Measurements from ENCODE around the gene NTM.

Gene NTM

DNA sequence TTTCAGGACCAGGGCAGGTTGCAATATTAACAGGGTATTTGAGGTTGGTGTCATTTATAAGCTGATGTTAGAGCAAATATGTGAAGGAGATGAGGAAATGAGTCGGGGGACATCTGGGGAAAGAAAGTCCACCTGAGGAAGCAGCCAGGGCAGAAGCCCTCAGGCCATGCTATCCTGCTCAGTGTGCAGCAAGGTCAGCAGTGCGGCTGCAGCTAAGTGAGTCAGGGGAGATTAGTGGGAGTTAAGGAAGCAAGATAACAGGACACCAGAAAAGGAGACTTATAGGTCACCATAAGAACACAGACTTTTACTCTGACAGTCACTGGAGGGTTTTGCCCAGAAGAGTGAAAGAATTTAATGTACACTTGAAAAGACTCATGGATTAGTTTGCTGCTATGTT is 468.9 kb downstream of the NTM start:
- DNase-seq = no peak

DNA sequence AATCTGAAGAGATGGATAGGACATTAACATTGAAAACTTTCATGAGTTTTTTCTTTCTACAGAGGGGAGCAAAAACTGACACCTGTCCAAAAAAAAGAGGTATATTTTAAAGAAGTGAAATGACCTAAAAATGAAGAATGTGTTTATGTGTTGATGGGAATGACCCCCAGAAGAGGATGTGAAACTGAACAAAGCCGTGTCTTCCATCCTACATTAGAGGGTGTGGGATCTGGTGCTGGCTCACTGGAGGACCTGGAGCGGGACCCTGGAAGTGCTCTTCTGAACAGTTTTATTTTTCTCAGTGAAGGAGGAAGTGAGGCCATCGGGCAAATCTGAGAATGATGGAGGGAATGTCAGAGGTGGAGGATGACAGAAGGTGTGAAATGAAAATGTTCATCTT is 470.1 kb downstream of the NTM start:
- DNase-seq = no peak

DNA sequence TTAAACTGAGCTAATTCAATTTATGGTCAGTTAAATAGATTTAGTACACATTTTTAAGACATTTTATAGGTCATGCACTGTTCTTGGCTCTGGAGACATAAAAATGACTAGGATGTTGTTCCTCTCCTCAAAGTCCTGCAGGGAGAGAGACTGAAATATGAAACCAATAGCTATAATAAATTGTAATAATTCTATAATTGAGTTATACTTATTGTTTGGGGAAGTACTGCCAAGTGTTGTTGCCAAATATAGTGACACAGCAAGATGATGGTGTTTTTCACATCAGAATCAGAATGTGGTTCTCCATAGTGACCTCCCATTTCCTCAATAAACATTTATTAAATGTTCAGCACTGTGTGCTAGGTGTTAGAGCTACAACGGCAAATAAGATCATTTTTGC is 470.6 kb downstream of the NTM start:
- no peak for DNase-seq

DNA sequence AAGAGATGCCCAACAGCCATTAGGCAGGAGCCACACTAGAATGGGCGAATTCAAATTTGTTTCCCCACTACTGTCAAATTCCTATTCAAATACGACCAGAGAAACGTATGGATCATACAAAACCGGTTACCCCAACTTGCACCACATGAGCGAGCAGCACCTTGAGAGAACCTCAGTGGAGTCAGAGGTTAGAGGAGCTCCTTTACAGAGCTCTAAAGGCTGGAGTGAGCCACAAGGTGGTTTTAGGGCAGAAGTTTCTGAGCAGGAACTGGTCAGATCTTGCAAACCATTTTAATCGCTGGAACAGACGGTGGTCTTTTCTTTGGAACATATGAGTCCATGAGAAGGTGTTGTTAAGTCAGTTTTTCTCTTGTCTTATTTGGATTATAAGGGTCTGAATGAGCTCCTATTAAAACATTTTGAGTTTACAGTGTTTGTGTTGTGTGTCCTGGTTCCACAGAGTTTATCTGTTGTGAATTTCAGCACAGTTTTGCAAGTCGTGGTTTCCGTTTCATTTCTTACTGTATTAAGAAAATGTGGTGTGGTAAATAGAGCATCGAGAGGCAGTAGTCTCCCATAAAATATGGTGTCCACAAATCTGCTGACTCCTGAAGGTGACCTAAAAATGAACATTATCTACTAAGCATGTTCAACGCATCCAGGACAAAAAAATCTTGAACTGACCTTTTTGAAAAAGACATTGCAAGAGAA is 471.7 kb downstream of the NTM start:
- no peak for DNase-seq

DNA sequence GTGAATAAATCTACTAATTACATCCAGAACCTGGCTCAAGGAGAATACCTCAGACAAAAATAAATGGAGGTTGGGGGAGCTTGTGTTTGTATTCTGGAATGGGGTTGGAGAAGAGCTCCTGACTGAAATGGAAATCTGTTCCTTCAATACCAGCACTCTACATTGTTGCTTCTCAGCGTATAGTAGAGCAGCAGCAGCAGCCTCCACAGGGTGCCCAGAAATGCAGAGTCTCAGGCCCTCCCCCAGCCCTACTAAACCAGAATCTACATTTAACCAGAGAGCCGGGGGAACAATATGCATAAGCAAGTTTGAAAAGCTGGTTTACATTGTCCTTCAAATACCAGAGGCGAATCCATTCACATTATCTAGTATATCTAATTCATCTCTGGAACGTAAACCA is 474.8 kb downstream of the NTM start:
- DNase-seq = no peak

DNA sequence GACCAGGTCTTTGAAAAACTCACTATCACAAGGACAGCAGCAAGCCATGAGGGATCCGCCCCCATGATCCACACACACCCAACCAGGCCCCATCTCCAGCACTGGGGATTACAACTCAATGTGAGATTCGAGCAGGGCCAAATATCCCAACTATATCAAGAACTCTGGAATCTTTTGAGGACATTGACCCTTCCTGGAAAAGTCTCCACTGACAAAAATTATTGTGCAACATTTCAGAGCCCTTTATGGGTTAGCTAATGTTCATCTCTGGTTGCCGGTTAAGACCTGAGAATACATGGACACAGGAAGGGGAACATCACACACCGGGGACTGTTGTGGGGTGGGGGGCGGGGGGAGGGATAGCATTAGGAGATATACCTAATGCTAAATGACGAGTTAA is 479.1 kb downstream of the NTM start:
- no peak for DNase-seq

DNA sequence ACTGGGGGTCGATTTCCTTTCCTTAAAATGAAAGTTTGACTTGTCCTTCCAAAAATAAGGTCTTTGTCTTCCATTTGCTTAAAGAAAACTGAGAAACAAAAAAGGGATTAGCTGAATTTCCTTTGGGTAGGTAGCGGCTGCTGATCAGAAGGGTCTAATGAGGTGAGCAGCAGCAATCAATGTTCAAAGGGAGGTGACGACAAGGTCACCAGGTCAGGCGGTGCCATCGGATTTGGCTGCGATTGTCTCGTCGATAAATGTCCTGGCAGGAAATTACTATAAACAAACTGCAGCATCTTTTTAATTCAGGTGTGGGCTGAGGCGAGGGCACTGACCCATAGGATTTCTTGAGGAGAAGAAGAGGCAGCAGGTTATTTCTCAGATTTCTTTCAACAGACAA is 480.1 kb downstream of the NTM start:
- DNase-seq = no peak

DNA sequence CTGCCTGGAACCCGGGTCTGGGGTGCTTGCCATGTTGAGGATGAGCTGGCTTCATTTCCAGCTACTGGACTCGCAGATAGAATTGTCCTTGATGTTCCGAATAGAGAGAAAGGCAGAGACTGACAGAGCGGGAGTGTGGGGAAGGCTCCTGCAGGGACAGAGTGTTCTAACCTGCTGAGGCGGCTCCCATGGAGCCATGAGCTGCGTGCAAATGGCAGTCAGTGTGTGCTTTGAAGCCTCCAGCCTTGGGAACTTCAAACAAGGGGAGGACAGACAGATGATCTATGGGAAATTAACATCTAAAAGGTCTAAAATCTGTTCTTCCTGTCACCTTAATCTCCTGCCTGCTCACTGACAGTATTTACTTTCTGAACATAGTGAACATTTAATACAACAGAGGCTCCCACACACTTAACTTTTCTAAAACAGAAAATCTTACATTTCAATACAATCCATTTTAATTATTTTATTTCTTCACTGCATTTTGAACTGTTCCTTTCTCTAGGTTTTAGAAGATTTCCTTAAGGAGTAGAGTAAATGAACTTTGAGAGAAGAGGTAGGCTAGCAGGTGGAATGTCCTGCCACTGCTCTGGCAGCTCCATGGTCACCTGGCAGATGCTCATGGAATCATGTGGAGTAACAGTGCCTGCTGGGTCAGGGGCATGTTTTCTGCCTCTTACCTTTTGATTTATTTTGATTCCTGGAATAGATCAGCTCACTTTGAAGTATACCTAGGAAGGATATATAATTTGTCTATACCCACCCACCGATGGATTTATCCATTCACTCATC is 481.7 kb downstream of the NTM start:
- DNase-seq = no peak

DNA sequence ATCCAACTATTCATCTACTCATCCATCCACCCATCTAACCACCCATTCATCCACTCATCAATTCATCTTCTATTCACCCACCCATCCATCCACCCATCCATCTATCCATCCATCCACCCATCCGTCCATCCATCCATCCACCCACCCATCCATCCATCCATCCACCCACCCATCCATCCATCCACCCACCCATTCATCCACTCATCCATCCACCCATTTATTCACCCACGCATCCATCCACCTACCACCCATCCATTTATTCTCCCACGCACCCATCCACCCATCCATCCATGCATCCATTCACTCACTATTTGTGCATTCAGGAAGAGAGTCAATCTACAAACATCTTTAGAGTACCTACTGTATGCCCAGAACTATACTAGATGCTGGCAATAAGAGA is 482.3 kb downstream of the NTM start:
- no peak for DNase-seq

DNA sequence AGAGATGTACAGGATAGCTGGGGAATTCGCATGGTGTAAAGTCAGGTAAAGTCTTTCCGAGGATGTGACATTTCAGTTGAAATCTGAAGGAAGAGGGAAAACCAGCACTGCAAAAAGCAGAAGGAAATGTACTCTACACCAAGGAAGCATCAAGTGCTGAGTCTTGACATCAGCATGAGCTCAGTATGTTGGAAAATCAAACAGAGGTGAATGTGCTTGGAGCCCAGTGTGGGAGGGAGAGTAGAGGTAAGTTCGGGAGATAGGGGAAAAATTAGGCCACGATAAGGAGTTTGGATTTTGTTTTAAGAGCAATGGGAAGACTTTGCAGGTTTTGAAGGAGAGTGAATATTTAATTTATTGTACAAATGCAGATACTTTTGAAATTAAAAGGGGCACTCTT is 484.0 kb downstream of the NTM start:
- no peak for DNase-seq

DNA sequence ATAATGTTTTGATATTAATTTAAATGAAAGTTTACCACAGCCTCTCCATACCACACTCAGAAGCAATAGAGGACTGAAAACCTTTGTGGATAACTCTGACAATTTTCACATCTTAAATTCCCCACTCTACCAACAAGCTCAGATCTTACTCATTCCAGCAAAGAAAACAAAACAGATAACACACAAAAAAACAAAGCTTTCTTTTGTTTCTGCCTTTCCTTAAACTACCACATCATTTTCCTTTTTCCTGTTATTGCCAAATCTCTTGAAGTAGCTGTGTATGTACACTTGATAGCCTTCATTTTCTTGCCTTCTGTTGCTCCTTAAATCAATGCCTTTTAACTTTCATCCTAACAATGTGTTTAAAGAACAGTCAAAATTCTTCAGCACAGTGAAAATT is 484.9 kb downstream of the NTM start:
- no peak for DNase-seq

DNA sequence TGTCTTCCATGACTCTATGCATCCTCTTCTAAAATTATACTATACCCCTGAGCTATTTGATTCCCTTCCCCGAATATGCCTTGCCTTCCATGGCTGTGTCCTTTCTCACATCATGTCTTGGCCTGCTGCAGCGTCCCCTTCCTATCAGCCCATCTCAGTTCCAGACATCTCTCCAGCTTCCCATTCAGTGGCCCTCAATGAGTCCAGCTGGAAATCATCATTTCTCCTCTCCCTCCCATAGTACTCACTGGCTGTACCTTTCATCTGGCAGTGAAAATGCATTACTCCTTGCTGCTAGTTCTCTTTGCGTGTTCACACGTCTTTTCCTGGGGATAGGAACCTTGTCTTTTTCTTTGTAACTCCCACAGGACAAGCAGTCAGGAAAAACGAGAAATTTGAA is 486.8 kb downstream of the NTM start:
- no peak for DNase-seq

DNA sequence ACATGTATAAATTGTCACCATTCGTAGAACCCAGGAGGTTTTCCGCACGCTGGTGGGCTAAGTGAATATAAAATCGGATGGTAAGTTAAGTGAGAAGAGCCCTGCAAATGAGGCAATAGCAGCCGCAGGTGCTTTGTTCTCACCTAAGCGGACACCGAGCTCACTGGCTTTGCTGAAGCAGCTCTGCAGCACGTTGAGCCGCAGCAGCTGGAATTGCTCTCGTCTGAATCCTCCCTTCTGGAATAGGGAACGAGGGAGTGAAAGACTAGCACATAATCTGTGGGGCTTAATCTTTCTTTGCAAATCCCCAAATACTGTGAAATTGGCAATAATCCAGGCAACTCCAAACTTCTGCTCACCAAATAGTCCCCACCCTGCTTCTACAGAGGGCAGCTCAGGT is 488.1 kb downstream of the NTM start:
- DNase-seq = no peak

DNA sequence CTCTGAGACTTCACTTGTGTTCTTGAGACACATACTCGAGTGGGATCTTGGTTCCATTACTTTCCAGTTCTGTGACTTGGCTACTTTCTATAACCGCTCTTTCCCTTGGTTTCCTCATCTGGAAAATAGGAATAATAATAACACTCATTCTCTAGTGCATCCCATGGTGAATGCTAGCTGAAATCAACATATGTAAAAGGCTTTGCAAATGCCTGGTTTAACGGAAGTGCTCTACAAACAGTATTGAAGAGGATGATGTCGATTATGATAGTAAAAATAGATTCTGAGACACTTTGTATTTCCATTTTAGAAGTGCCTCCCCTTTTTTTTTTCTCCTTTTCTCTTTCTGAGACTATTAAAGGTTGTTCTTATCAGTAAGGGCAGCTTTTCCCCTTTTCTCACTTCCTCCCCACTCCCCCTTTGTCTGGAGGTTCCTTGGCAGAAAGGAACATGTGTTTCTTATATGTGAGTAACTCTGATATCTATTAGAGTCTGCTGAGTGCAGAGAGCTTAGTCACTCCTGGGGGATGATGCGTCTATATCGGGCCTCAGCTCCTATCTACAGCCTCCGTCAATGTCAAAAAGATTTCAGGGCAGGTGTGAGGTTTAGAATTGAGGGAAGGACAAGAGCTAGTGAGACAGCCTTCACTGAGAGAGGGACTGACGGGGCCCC is 489.3 kb downstream of the NTM start:
- peak; percentile 45 for DNase-seq

DNA sequence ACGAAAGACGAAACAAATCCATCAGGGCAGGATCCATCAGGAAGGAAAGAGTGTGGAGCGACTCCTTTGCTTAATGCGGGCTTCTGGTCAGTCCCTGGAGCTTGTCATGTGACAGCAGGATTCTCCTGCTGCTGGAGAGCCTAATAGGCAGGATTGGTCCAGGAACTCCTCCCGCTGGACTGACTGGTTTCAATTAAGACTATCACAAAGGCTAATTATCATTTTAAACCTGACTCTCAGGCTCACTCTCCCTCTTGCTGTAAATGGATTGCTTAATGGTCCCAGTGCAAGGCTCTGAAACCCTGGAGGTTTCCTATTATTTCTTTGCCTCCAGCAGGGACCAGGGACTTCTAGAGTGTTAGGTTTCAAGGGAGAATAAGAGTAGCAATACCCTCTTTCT is 493.8 kb downstream of the NTM start:
- DNase-seq = no peak

DNA sequence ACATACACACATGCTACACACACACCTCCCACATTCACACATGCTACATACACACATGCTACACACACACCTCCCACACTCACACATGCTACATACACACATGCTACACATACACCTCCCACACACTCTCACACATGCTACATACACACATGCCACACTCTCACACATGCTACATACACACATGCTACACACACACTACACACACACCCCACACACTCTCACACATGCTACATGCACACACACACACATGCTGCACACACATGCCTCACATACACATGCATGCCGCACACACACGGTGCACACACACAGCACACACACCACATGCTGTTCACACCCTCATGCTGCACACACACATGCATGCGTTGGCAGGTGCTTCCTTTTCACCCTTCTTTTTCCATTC is 495.4 kb downstream of the NTM start:
- DNase-seq = no peak

DNA sequence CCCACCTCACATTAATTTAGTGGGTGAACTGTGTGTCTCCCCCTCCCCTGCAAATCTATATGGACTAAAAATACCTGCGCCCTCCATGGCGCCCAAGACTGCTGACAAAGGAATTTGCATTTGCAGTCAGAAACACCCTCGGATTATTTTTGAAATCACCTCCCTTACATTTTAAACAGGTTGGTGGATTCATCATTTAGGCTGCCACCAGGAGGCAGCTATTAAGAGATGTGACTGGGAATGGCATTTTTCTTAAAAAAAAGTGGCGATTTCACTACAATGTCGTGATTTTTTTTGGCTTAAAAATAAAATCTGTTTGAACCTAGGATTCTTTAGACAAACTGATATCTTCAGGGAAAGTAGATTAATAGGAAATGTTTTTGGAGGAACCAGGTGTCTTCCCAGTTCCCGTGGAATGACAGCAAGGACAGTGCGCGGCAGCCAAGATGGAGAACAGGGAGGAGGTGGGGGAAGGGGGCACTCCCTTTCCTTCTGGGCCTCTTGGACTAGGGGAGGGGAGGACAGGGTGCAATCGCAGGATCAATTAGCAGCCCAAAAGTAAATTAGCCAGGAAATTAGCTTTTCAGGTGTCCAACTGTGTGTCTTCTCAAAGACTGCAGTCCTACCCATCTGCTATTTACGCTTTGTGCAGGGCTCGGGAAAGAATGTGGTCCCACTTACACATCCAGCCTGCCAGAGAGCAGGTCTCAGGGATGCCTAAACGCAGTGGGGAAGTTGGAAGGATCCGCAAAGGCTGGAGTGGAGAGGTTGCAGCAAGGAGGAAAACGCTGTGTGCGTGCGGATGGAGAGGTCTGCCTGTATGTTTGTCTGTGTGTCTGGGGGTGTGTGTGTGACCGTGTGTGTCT is 496.4 kb downstream of the NTM start:
- DNase-seq = no peak

DNA sequence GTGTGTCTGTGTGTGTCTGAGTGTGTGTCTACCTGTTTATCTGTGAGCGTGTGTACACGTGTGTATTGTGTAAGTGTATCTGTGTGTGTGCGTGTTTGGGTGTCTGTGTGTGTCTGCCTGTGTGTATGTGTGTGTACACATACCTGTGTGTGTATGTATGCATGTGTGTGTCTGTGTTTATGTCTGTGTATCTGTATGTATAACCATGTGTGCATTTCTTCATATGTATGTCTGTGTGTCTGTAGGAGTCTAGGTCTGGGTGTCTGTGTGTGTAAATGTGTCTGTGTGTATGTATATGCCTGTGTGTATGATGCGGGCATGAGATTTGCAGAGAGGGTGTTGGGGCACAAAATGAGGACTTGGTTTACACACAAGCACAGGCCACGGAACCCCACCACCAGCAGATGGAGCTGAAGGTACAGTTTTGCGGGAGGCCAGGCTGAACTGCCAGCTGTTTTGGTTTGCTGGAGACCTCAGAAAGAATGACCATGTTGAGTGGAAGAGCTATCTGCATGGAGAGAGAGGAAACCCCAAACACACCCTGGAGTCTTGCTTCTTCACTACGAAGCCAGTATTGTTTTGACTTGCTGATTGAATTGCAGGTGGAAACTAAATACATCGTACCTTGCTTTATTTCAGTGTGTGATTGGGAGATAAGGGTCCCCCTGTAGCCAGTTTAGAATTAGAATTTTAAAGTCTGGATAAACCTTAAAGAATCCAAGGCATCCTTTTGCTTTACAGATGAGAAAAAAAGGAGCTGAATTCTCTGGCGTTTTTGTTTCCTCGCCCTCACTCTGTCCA is 497.2 kb downstream of the NTM start:
- peak; percentile 88 for DNase-seq

DNA sequence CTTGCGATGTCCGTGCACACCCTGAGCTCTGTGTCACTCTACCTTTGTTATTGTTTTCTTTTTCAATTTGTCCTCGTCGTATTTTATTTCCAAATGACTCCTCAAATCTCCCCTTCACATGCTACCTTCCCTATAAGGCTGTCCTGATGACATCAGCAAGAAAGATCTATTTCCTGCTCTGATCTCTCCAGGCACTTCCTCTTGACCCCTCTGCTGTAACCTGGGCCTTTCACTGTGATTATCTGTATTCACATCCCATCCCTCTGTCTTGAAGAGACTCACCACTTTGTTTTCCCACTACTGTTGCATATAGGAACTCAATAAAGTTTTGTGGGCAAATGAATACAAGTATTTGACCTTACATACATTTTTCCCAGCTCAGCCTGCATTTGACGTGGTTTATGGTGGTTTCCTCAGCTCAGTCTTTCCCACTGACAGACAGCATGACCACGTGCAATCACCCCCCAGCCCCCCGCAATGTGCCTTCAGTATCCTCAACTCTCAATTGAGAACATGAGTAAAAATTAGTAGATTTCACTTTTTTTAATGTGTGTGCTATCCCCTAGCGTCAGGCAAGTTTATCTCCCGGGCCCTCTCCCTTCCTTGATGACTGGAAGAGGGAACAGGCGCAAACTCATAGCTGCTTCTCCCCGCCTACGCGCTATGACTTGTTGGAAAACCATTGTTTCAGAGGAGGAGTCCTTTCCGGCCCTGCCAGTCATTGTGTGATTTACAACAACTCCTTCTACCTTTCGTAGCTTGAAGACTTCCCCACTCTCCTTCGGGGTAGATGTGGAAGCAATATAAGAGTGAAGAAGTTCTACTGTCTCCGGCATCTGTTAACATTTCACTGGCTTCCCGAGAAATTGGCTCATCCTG is 498.5 kb downstream of the NTM start:
- DNase-seq = no peak

DNA sequence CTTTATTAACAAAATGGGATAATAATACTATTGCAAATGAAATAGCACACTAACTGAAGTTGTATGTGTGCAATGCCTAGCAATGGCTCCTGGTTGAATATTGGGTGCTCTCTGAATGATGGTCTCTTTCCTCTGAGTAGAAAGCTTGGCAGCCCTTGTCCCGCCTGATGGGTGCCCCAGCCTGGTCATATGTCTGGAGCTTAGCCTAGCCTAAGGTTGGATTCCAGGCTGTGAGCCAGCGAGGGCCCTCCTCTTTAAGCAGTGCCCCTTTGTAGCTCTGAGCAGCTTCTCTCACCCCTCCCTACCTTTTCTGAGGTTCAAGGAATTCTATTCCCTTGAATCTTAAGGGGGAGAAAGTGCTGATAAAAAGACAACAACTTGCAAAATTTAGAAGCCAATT is 499.9 kb downstream of the NTM start:
- no peak for DNase-seq

DNA sequence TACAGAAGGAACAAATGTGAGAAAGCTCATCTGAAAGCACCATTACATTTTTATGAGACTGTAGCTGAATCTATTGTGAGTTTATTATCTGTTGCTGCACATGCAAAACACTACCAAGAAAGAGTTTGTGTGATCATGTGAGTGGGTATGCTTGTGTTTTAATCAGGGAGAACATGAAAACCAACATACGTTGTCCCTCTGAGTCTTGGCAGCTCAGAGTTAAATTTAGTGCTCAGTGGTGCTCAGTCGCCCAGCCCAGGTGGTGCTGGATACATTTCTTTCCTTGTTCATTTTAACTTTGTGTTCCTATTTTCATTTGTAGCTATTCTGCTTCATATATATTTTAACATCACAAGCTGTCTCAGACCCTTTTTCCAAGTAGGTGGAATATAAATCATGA is 500.6 kb downstream of the NTM start:
- no peak for DNase-seq
